ENCODE results near the gene DSCAML1. TPM values are rescaled to one million over a fixed set of nuclear protein-coding genes. Genes with fewer than 3 reads are reported as not detected.

DSCAML1 gene
- total RNA-seq, 1 donor from 2014 or later, result 0.45 TPM

- no peak for DNase-seq (ENCODE audit: low spot score)
Measured at GRCh38 chr11:117730208-117730800, 66.7 kb downstream of the DSCAML1 start.

DNA sequence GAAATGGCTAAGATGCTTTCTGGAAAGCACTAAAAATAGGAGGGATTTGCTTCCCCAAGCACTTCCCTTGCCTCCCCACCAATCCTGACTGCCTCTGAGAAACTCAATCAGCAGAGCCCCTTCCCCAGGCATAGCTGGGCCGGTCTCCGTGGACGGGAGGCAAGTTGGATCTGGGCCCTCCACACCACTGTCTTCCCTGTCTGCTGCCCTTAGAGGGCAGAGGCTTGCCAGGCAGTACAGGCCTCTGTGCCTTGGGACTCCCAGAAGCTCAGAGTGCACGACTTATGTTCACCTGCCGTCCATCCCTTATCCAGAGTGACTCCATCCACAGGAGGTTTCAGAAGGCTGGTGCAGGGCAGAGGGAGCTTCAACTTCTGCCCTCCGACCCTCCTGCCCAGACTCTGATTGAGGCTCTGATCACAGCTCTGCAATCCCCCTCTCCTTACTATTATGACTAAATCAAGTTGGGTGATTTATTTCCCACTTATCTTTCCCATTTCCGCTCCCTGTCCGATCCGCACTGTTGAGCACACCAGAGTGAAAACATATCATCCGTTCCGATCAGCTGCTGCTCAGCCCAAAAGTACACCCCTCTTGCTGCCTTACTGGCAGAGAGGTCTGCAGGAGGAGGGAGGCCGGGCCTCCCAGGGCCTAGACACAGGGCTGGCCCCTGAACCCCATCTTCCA lies 71.8 kb downstream of the DSCAML1 start:
- no peak for DNase-seq (ENCODE audit: low spot score)

DNA sequence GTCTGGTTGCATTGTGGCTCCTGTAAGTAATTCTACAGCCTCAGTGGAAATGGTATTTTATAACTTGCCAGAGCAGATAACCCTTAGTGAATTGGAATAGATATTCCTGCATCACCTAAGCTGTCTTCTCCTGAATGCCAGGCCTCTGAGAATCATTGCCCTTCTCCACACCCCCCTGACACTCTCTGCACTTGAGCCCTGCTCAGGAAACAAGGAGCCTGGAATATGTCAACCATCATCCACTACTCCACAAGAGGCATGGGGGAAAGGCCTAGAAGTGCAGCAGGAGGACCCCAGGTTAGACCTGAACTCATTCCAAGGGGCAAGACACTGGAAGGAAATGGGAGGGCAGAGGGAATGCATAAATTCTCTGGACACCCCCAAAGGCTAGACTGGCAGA lies 72.4 kb downstream of the DSCAML1 start:
- DNase-seq (ENCODE audit: low spot score), result no peak

- DNase-seq (ENCODE audit: low spot score), result no peak
Measured at GRCh38 chr11:117724104-117724503, 72.9 kb downstream of the DSCAML1 start.

DNA sequence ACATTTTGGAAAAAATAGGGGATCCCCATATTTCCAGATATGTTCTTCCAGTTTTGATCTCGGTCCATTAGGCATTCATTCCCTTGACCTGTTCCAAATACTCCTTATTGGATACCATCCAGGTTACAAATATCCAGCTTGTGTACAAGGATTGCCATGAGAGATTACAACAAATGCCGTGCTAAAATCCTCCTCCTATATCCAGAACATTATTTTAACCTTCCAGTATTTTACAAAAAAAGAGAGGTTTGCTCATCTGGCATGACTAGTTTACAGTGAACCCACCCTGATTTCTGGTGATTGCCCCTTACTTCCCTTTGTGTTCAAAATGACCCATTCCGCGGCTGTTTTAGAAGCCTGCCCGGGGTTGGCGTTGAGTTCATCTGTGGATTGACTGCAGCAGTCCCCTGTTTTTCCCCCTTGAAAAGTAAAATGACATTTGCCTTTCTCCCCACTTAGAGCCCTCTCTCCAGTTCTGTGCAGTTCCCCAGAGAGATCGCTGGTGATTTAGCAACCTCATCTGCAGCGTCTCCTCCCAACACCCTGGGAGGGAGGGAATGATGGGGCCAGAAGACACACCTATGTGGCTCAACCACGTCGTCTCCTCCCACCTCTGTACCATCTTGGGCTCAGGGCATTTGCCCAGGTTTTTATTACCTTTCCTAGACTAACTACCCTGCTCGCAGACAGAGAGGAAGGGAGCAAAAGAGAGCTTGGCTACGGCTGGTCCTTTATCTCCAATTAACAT lies 73.6 kb downstream of the DSCAML1 start:
- no peak for DNase-seq (ENCODE audit: low spot score)

DNA sequence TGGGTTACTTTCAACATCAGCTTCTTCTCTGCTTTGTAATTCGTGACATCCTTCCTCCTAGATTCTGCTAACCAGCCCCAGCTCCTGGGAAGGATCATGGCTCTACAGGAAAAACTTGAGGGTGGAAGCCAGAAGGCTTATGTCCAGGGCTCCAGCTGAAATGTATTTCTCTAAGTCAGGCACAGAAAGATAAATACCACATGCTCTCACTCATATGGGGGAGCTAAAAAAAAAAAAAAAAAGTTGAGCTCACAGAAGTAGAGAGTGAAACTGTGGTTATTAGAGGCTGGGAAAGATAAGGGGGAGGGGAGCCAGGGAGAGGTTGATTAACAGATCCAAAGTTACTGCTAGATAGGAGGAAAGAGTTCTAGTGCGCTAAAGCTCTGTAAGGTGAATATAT lies 74.9 kb downstream of the DSCAML1 start:
- DNase-seq (ENCODE audit: low spot score), result no peak

GRCh38 chr11:117720061-117720511 lies 76.9 kb downstream of the DSCAML1 start:
- no peak for DNase-seq (ENCODE audit: low spot score)

DNA sequence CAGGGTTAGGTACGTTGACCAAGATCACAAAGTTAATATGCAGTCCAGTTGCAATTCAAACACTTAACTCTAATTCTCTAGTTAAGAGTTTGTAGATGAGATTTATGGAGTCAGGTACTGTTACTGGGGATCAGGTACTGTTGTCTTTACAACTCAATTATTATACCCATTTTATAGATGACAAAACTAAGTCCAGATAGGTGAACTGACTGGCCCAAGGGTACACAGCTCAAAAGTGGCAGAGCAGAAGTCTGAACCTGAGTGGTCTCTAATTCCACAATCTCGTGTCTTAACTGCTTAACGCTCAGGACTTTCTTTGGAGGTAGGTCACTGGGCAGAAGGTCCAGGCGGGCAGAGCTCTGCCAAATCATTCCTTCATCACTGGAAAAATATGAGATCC lies 77.5 kb downstream of the DSCAML1 start:
- no peak for DNase-seq (ENCODE audit: low spot score)

DNA sequence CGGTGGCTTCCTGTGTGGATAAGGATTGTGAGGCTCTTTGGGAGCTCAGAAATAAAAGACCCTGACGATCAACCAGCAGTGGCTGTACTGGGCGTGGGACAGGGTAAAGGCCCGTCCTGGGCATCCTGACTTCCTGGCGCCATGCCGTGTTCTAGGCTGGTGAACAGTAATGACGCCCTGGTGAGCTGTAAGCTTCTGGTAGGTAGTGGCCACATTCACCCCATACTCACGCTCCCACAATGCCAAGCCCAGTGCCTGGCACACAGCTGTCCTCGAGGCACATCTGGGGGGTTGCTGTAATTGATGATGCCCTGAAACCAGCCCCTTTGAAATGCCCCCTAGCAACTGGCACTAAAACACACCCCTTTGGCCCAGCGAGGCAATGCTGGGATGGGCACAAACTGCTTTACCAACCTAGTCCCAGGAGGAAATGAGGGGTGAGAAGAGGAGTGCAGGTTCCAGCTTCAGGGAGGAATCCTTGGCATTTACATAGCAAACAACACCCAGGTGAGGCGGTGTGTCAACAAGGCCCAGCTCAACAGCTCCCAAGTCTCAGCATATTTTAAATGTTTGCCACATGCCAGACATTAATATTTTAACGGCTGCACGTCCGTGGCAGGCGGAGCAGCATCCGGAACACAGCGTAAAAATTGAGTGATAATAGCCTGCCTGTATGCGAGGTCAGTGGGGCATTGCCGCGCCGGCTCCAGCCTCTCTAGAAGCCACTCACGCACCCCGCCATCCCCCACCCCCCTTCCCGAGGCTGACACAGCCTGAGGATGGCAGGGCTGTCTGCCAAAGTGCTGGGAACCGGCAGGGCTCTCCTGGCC lies 79.3 kb downstream of the DSCAML1 start:
- DNase-seq (ENCODE audit: low spot score), result no peak

DNA sequence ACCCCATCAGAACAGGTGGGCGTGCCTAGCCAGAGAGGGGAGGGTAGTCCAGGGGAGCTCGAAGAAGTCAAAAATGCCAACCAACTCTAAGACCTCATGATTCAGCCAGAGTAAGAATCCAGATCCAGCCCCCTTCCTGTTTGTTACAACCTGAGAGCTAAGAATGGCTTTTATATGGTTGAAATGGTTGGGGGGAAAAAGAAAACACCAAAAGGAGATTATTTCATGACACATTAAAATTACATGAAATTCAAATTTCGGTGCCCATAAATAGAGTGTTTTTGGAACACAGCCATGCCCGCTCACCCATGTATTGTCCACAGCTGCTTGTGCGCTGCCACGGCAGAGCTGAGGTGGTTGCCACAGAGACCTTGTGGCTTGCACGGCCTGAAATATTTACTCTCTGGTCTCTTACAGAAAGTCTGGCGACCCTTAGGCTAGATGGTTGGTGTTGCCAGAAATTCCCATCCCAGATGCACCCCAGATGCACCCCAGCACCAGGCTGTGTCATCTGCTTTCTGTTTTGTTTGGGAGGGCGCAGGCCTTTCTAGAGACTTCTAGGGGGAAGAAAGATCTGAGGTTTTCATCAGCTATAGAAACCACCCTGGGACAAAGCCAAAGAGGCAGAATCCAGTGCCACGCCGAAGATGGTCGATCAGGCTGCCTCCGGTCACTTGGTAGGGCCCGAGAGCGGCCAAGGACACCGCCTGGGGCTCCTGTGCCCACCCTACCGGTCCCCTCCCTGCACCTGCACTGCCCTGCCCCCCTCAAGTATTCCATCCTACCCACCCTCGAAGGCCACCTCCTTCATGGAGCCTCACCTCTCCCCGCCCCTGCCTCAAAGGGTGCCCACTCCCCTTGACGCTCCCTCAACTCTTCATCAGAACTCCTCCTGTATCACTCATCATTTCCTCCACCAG lies 80.2 kb downstream of the DSCAML1 start:
- DNase-seq (ENCODE audit: low spot score), result no peak

GRCh38 chr11:117715801-117716200 lies 81.2 kb downstream of the DSCAML1 start:
- no peak for DNase-seq (ENCODE audit: low spot score)

DNA sequence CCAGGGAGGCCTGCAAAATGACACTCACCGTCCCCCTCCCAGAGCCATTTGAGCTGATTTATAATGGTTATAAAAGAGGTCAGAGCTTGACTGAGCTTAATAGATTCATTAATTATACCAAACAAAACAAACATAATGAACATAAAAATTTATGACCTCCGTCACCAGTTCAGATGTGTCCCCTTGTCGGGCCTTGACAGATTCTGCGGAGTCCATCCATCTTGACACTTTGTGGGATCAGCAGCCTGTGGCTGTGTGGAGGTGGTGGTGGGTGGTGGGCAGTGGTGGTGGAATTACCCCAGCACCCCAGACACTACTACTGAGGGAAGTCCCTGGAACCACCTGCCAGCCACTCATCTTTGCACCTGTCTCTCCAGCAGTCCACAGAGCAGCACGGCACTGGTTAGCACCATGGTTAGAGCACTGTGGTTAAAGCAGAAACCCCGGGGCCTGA lies 83.5 kb downstream of the DSCAML1 start:
- DNase-seq (ENCODE audit: low spot score), result no peak

DNA sequence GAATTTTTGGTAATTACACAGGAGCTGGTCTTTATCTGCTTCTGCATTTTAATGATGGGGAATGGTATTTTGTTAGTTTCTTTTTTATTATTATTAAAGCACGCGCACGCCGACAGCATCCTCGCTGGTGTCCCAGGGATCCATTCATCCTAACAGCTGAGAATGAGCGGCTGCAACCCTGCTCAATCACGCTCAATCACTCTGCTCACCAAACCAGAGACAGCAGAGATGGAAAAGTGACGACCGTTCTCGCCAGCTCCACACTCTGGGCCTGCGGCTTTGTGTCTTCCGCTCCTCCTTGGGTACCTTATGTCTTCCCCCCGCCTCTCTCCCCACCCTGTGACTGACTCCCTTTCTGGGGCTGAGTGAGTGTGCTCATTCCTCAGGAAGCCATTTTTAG lies 84.5 kb downstream of the DSCAML1 start:
- no peak for DNase-seq (ENCODE audit: low spot score)

DNA sequence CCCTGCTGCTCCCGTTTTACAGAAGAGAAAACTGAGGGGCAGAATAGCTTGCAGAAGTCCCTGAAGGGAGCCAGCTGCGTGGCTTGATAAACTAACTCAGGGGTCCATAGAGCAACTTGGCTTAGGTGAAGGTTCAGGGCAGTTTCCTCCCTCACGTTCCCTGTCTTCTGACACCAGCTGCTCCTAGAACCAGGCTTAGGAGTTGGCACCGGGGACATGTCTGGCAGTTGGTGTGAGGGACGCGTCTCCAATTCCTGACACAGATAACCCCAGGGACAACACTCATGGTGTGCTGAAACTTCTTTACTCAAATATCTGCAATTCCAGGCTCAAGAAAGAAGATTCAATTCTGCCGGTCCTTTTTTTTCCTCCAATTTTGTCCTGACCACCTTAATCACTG lies 85.7 kb downstream of the DSCAML1 start:
- no peak for DNase-seq (ENCODE audit: low spot score)

DNA sequence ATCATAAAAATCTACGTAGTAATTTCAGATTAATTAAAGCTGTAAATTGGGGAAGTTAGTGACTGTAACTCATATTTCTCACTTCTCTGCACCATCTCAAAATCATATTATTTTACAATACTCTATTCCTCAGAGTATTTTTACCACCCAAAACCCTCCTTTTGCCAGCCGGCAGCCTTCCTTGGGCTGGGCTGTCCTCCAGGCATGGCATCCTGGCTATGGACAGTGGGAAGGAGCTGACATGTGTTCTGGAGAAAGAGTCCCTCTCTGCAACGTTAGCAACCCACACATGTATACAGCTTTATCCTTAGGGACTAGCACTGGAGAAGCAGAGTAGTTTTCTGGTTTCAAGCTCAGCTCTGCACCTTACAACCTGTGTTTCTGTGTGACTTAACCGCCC lies 86.8 kb downstream of the DSCAML1 start:
- DNase-seq (ENCODE audit: low spot score), result no peak

DNA sequence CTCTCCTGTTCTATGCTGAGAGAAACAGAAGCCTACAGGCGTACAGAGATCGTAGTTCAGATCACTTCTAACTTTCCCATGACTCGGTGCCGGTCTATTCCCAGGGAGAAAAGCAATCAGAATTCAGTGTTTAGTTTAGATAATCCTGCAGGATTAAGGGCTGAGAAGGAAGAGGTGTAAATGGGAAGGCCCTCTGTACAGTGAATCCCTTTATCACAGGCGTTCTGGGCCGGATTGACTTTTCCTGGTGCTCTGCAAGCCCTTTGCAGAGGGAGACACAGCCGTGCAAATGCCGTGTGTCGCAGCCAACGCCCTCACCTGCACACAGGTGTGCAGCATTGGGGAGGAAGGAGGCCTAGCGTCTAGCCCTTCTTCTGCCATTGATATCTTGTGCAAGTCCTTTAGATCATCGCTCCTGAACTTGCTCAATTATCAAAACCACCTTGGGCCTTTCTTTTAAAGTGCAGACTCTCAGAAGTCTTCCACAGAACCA lies 90.6 kb downstream of the DSCAML1 start:
- no peak for DNase-seq (ENCODE audit: low spot score)

- no peak for DNase-seq (ENCODE audit: low spot score)
Measured at GRCh38 chr11:117705866-117706265, 91.2 kb downstream of the DSCAML1 start.

- no peak for DNase-seq (ENCODE audit: low spot score)
Measured at GRCh38 chr11:117704395-117705100, 92.5 kb downstream of the DSCAML1 start.

GRCh38 chr11:117702946-117703598 lies 93.9 kb downstream of the DSCAML1 start:
- no peak for DNase-seq (ENCODE audit: low spot score)
